CD14-positive monocyte (primary cell): ENCODE results near the gene TMEM86A. TPM values are rescaled to one million over a fixed set of nuclear protein-coding genes. Genes with fewer than 3 reads are reported as not detected.

Source experiments
- DNase-seq, 3 donors: peaks; one replicate each; pipeline ENCODE4 v3.0.0-alpha.2; 2011 to 2022
- H2AFZ ChIP-seq: 2 replicates; pipeline ENCODE4 v1.6.0; 2012; ENCODE audit warnings: mild to moderate bottlenecking, low read depth, low read length, inconsistent platforms; ENCODE audit not compliant: insufficient read depth, poor library complexity, severe bottlenecking
- H3K27ac ChIP-seq, 2 donors: 1 replicate in 1 of 2; 2 replicates in 1 of 2; pipeline ENCODE4 v1.5.1; 2012 to 2013; ENCODE audit warnings: low read length in 2 of 2, control low read depth in 1 of 2, inconsistent platforms in 1 of 2, low read depth in 1 of 2, mild to moderate bottlenecking in 1 of 2
- H3K27me3 ChIP-seq, 2 donors: one replicate each; pipeline versions ENCODE4 v1.6.0 to v1.6.1; 2011 to 2013; ENCODE audit warnings: low read length in 2 of 2; ENCODE audit not compliant: control insufficient read depth in 2 of 2, insufficient read depth in 2 of 2
- H3K36me3 ChIP-seq, 2 donors: replicated peaks in 1 of 2; 1 replicate in 1 of 2; 2 replicates in 1 of 2; pipeline versions ENCODE4 v1.5.1 to v1.6.1; 2012 to 2013; ENCODE audit warnings: low read length in 2 of 2, control low read depth in 1 of 2, inconsistent platforms in 1 of 2, mild to moderate bottlenecking in 1 of 2; ENCODE audit not compliant: insufficient read depth in 2 of 2, control insufficient read depth in 1 of 2
- H3K4me1 ChIP-seq, 2 donors: 1 replicate in 1 of 2; 2 replicates in 1 of 2; pipeline versions ENCODE4 v1.5.1 to v1.6.1; 2012 to 2013; ENCODE audit warnings: low read length in 2 of 2, control low read depth in 1 of 2, inconsistent platforms in 1 of 2, mild to moderate bottlenecking in 1 of 2, moderate library complexity in 1 of 2; ENCODE audit not compliant: insufficient read depth in 2 of 2, control insufficient read depth in 1 of 2
- H3K4me2 ChIP-seq: replicated peaks from 2 replicates; pipeline ENCODE3; 2012; ENCODE audit warnings: low read length, moderate library complexity, mild to moderate bottlenecking; ENCODE audit not compliant: poor library complexity, severe bottlenecking; ENCODE audit errors: extremely low read depth
- H3K4me3 ChIP-seq, 3 experiments: fragments of 200-600 bp in 1 of 3; sonication (generic) in 1 of 3; replicated peaks in 1 of 3; 1 replicate in 2 of 3; 2 replicates in 1 of 3; pipeline ENCODE4 v1.5.1; 2011 to 2013; ENCODE audit warnings: low read length in 3 of 3, mild to moderate bottlenecking in 3 of 3, control low read depth in 2 of 3, low read depth in 2 of 3, inconsistent platforms in 1 of 3, moderate library complexity in 1 of 3
- H3K79me2 ChIP-seq: 2 replicates; pipeline ENCODE4 v1.6.0; 2012; ENCODE audit warnings: mild to moderate bottlenecking, control low read depth, inconsistent platforms, low read length, moderate library complexity; ENCODE audit not compliant: insufficient read depth
- H3K9ac ChIP-seq: 2 replicates; pipeline ENCODE4 v1.6.0; 2017; ENCODE audit warnings: low read length, mild to moderate bottlenecking; ENCODE audit not compliant: insufficient read depth, poor library complexity, severe bottlenecking
- H3K9me3 ChIP-seq, 2 donors: replicated peaks in 1 of 2; 1 replicate in 1 of 2; 2 replicates in 1 of 2; pipeline versions ENCODE4 v1.5.1 to v1.6.1; 2012 to 2013; ENCODE audit warnings: low read length in 2 of 2, control low read depth in 1 of 2; ENCODE audit not compliant: control insufficient read depth in 1 of 2, insufficient read depth in 1 of 2
- H4K20me1 ChIP-seq: 2 replicates; pipeline ENCODE4 v1.6.0; 2012; ENCODE audit warnings: mild to moderate bottlenecking, low read length, control low read depth, moderate library complexity; ENCODE audit not compliant: insufficient read depth
- H3K27ac Mint-ChIP-seq, 7 donors: one replicate each; pipeline ENCODE4 v1.8.0; 2020; ENCODE audit warnings: mild to moderate bottlenecking in 7 of 7, mixed read lengths in 7 of 7, moderate library complexity in 6 of 7, inconsistent platforms in 2 of 7
- H3K27me3 Mint-ChIP-seq, 3 donors: one replicate each; pipeline ENCODE4 v1.8.0; 2021 to 2022; ENCODE audit warnings: low read depth in 3 of 3, mild to moderate bottlenecking in 3 of 3, mixed read lengths in 3 of 3, moderate library complexity in 3 of 3, inconsistent platforms in 1 of 3
- H3K36me3 Mint-ChIP-seq, 2 donors: one replicate each; pipeline ENCODE4 v1.8.0; 2020; ENCODE audit warnings: mixed read lengths in 2 of 2, inconsistent platforms in 1 of 2, mild to moderate bottlenecking in 1 of 2
- H3K4me1 Mint-ChIP-seq: one replicate; pipeline ENCODE4 v1.8.0; 2020; ENCODE audit warnings: mild to moderate bottlenecking, mixed read lengths
- H3K4me3 Mint-ChIP-seq, 2 donors: one replicate each; pipeline ENCODE4 v1.8.0; 2020; ENCODE audit warnings: mild to moderate bottlenecking in 2 of 2, mixed read lengths in 2 of 2, moderate library complexity in 1 of 2
- H3K9me3 Mint-ChIP-seq, 7 donors: one replicate each; pipeline ENCODE4 v1.8.0; 2020 to 2022; ENCODE audit warnings: mixed read lengths in 7 of 7, mild to moderate bottlenecking in 6 of 7, moderate library complexity in 6 of 7, inconsistent platforms in 2 of 7
- WGBS: methylation state at CpG from one replicate; pipeline ENCODE4 v1.1.5; 2013; ENCODE audit warnings: missing lambda C conversion rate; ENCODE audit not compliant: insufficient coverage; 5-methylcytosine and 5-hydroxymethylcytosine counted together
- intact Hi-C, 2 donors: fragments of 100-400 bp; cut with micrococcal nuclease; formaldehyde crosslinking; loops; one replicate each; pipeline versions ENCODE4 v1.15.0 to v1.15.1; 2023
- polyA plus RNA-seq, 3 donors: library from polyadenylated mRNA; depleted of rRNA in 1 of 3; unstranded in 2 of 3; stranded (reverse) in 1 of 3; fragments of 300-500 nt in 2 of 3; fragments of >200 nt in 1 of 3; fragmentation: Illumina TruSeq in 2 of 3; gene quantifications; 1 replicate in 2 of 3; 2 replicates in 1 of 3; pipeline ENCODE4 v1.2.3, GENCODE V29; 2012 to 2021
- TF ChIP-seq, protein P1 (sequence below): fragments of 200-600 bp; IDR thresholded peaks from one replicate; pipeline ENCODE4 v1.8.0; 2022; ENCODE audit warnings: antibody characterized with exemption, mild to moderate bottlenecking

The TMEM86A gene
- polyA plus RNA-seq, 3 donors: 1.3 to 4.3 (median 3.5) TPM

DNA sequence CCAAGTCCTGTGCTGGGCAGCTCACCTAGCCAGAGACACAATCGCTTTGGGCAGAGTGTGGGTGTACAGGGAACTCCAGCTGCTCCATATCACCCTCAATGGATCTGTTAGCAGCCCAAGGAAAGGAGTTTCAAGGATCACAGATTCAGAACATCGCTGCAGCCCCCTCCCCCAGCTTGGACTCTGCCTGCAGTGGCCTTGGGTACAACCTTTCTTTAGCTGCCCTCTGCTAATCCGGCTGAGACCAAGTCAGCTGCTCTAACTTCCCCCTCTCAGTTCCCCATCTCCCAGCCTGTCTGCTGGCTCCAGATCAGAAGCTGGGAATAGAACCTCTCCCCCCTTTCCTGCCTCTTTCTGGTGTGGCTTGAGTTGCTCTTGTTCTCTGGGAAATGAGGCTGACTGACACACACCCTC lies 1.3 kb downstream of the TMEM86A start:
- Histone ChIP-seq H3K27ac (peak overlapping the region; percentile 31 to 77), H3K9ac (no peak overlapping the region), H3K36me3 (no peaks in the 10 kb centered on the region), H3K4me1 (peaks cover 35 to 40% of the 10 kb centered on the region in 2 donors), H4K20me1 (no peaks in the 10 kb centered on the region), H3K79me2 (no peaks in the 10 kb centered on the region), H3K4me2 (peak overlapping the region; percentile 86), H3K27me3 (peaks cover under 1 to 8% of the 10 kb centered on the region in 2 donors), H3K4me3 (peak overlapping the region in 2 of 3 experiments; percentile 42 to 79), H3K9me3 (no peaks in the 10 kb centered on the region), H2AFZ (no peak overlapping the region)
- TF ChIP-seq, protein P1, sequence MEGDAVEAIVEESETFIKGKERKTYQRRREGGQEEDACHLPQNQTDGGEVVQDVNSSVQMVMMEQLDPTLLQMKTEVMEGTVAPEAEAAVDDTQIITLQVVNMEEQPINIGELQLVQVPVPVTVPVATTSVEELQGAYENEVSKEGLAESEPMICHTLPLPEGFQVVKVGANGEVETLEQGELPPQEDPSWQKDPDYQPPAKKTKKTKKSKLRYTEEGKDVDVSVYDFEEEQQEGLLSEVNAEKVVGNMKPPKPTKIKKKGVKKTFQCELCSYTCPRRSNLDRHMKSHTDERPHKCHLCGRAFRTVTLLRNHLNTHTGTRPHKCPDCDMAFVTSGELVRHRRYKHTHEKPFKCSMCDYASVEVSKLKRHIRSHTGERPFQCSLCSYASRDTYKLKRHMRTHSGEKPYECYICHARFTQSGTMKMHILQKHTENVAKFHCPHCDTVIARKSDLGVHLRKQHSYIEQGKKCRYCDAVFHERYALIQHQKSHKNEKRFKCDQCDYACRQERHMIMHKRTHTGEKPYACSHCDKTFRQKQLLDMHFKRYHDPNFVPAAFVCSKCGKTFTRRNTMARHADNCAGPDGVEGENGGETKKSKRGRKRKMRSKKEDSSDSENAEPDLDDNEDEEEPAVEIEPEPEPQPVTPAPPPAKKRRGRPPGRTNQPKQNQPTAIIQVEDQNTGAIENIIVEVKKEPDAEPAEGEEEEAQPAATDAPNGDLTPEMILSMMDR: no peak
- DNase-seq: peak; percentile 34 to 63 (median 58)
- 76% methylated on average over 2 of the region's 3 CpGs for WGBS
- intact Hi-C loops: loop anchor here (5.0 to 10.0 kb wide), 3 partner anchors 65 to 175 kb away; partner anchors contain the start of genes SPTY2D1 (in 2 of the 2) and TSG101 (in 1 of the 2)
- H3K4me1 Mint-ChIP-seq: peaks cover 33% of the 10 kb centered on the region
- H3K36me3 Mint-ChIP-seq: peaks cover 16 to 25% of the 10 kb centered on the region in 2 donors
- no peaks in the 10 kb centered on the region for H3K9me3 Mint-ChIP-seq
- peak overlapping the region; percentile 79 to 87 for H3K4me3 Mint-ChIP-seq
- peak overlapping the region; percentile 69 to 88 (median 82) for H3K27ac Mint-ChIP-seq
- H3K27me3 Mint-ChIP-seq: peaks cover 9 to 17% (median 14%) of the 10 kb centered on the region in 3 donors

- Mint-ChIP-seq H3K9me3 (peaks cover 0 to 3% (median 0%) of the 10 kb centered on the region in 7 donors), H3K4me3 (peak overlapping the region in 1 of 2 donors; percentile 87), H3K36me3 (peaks cover 16 to 25% of the 10 kb centered on the region in 2 donors), H3K27ac (peak overlapping the region in 3 of 7 donors; percentile 24 to 83 (median 78)), H3K4me1 (peaks cover 39% of the 10 kb centered on the region), H3K27me3 (peaks cover 14 to 22% (median 18%) of the 10 kb centered on the region in 3 donors)
- Histone ChIP-seq H3K9me3 (no peaks in the 10 kb centered on the region), H2AFZ (no peak overlapping the region), H3K27ac (peak overlapping the region; percentile 31 to 77), H3K27me3 (peaks cover 5 to 13% of the 10 kb centered on the region in 2 donors), H3K4me2 (peak overlapping the region; percentile 86), H3K79me2 (no peaks in the 10 kb centered on the region), H4K20me1 (no peaks in the 10 kb centered on the region), H3K4me1 (peaks cover 40 to 45% of the 10 kb centered on the region in 2 donors), H3K4me3 (peak overlapping the region in 1 of 3 experiments; percentile 79), H3K9ac (no peak overlapping the region), H3K36me3 (no peaks in the 10 kb centered on the region)
- WGBS: 17% methylated on average over 1 of the region's 1 CpG
- intact Hi-C loops: no loop called here
- DNase-seq: no peak
- TF ChIP-seq, protein P1: no peak
These were observed 1.8 kb downstream of the TMEM86A start for GRCh38 chr11:18700375-18700774.
